GM18517 (cell line): Measurements from ENCODE around the gene CLDN22.

ENCODE experiments used
- ATAC-seq: cut with Tn5 transposase; IDR thresholded peaks from one replicate; pipeline ENCODE4 v1.9.1; 2021; ENCODE audit warnings: mild to moderate bottlenecking, moderate library complexity; ENCODE audit not compliant: unreplicated experiment

The CLDN22 gene

GRCh38 chr4:183320211-183321059, at the start of gene CLDN22:
Gene CLDN22, minus strand, starts transcription at chr4:183320276. Its CDS starts 58 bp downstream, at chr4:183320218.
- no peak for ATAC-seq

- no peak for ATAC-seq
Measured at GRCh38 chr4:183369073-183369472, 49.0 kb upstream of the CLDN22 start.

GRCh38 chr4:183366206-183366835, 46.2 kb upstream of the CLDN22 start:
- ATAC-seq, result no peak

- ATAC-seq, result no peak
Measured at GRCh38 chr4:183364025-183364424, 43.9 kb upstream of the CLDN22 start.

- no peak for ATAC-seq
Measured at GRCh38 chr4:183362916-183363542, 43.0 kb upstream of the CLDN22 start.

GRCh38 chr4:183362036-183362435, 42.0 kb upstream of the CLDN22 start:
- no peak for ATAC-seq

- ATAC-seq, result no peak
Measured at GRCh38 chr4:183360161-183360919, 40.3 kb upstream of the CLDN22 start.

- no peak for ATAC-seq
Measured at GRCh38 chr4:183358215-183358755, 38.2 kb upstream of the CLDN22 start.

GRCh38 chr4:183356931-183357675, 37.0 kb upstream of the CLDN22 start:
- no peak for ATAC-seq

GRCh38 chr4:183356173-183356830, 36.2 kb upstream of the CLDN22 start:
- no peak for ATAC-seq

- no peak for ATAC-seq
Measured at GRCh38 chr4:183355405-183355804, 35.3 kb upstream of the CLDN22 start.

- ATAC-seq, result no peak
Measured at GRCh38 chr4:183354219-183354618, 34.1 kb upstream of the CLDN22 start.

GRCh38 chr4:183353557-183353956, 33.5 kb upstream of the CLDN22 start:
- no peak for ATAC-seq

- ATAC-seq, result no peak
Measured at GRCh38 chr4:183352546-183352945, 32.5 kb upstream of the CLDN22 start.

GRCh38 chr4:183350317-183351071, 30.4 kb upstream of the CLDN22 start:
- no peak for ATAC-seq

GRCh38 chr4:183349673-183350072, 29.6 kb upstream of the CLDN22 start:
- no peak for ATAC-seq

- peak; percentile 64 for ATAC-seq
Measured at GRCh38 chr4:183348706-183349659, 28.9 kb upstream of the CLDN22 start.

GRCh38 chr4:183348136-183348535, 28.1 kb upstream of the CLDN22 start:
- no peak for ATAC-seq
